ENCODE data around the gene REPS2. TPM values are rescaled to one million over a fixed set of nuclear protein-coding genes. Genes with fewer than 3 reads are reported as not detected.

The REPS2 gene
- total RNA-seq, 2 donors from 2014 or later: 17.6 to 22.7 TPM

DNA sequence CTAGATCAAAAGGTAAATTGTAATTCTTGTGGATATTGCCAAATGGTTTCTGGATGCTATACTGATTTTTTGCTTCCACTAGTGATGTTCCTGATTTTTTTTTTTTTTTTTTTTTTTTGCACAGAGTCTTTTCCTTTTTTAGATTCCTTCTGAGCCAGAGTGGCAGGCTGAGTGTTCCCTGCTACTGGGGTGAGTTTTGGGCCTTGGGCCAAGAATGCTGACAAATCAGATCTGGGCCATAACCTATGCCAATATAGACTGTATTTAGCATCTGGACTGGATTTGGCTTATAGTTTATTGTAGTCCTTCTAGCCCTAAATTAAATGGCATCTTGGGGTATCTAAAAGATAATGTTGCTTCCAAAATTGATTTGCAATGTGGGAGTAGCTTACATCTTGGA is 52.8 kb downstream of the REPS2 start:
- Histone ChIP-seq H3K27ac (no peak overlapping the region), H3K9me3 (no peaks in the 10 kb centered on the region), H3K27me3 (no peaks in the 10 kb centered on the region), H3K4me1 (no peaks in the 10 kb centered on the region), H3K36me3 (no peaks in the 10 kb centered on the region), H3K4me3 (no peak overlapping the region), H3K9ac (ENCODE audit: low read depth in 2 of 2, low read length in 2 of 2) (no peak overlapping the region)
- TF ChIP-seq, protein P1, sequence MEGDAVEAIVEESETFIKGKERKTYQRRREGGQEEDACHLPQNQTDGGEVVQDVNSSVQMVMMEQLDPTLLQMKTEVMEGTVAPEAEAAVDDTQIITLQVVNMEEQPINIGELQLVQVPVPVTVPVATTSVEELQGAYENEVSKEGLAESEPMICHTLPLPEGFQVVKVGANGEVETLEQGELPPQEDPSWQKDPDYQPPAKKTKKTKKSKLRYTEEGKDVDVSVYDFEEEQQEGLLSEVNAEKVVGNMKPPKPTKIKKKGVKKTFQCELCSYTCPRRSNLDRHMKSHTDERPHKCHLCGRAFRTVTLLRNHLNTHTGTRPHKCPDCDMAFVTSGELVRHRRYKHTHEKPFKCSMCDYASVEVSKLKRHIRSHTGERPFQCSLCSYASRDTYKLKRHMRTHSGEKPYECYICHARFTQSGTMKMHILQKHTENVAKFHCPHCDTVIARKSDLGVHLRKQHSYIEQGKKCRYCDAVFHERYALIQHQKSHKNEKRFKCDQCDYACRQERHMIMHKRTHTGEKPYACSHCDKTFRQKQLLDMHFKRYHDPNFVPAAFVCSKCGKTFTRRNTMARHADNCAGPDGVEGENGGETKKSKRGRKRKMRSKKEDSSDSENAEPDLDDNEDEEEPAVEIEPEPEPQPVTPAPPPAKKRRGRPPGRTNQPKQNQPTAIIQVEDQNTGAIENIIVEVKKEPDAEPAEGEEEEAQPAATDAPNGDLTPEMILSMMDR (IDR thresholded peaks at IDR 0.05): no peak
- intact Hi-C loops (cut with DNase I): no loop called here
- no peak for DNase-seq

DNA sequence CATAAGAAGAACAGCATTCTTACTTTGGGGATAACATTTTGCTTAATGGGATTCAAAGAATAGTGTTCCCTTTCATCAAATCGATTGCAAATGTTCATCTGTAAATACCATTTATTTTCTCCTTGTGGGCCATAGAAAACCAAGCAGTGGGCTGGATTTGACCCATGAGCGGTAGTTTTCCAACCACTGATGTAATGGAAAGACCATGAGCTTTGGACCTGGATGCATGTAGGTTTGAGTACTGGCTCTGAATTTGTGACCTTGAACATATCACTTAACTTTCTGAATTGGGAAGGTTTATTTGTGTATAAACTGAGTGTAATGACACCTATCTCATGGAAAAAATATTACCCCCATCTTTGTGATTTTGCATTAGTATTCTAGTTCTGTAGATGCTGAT is 54.3 kb downstream of the REPS2 start:
- Histone ChIP-seq H3K9ac (ENCODE audit: low read depth in 2 of 2, low read length in 2 of 2) (no peak overlapping the region), H3K4me1 (no peaks in the 10 kb centered on the region), H3K9me3 (no peaks in the 10 kb centered on the region), H3K36me3 (no peaks in the 10 kb centered on the region), H3K27ac (no peak overlapping the region), H3K4me3 (no peak overlapping the region), H3K27me3 (no peaks in the 10 kb centered on the region)
- TF ChIP-seq, protein P1 (IDR thresholded peaks at IDR 0.05): no peak
- intact Hi-C loops (cut with DNase I): no loop called here
- no peak for DNase-seq

DNA sequence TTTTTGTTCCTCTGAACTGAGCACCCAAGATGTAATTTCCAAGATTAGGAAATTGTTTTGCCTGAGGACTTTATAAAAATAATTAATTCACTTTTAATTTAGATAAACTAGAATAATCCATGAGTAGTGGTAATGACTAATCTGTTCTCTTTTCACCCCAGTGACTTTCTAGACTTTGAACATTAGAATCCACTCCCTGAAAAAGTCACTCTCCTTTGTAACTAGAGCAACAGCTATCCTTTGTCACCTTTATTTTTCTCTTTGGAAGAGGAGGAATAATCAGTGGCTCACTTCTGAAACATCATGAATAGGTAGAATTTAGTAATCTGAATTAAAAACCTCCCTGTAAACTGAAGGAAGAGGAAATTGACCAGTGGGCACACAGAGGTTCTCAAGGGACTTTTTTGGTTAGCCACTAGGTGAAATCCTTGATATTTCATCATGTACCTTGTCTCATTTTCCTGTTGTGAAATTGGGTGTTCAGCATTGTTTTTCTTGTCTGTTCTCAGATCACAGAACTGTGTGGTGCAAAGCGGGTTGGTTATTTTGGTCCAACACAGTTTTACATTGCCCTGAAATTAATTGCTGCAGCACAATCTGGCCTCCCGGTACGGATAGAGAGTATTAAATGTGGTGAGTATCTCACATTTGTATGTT is 59.4 kb downstream of the REPS2 start:
- Histone ChIP-seq H3K36me3 (no peaks in the 10 kb centered on the region), H3K9ac (ENCODE audit: low read depth in 2 of 2, low read length in 2 of 2) (no peak overlapping the region), H3K27me3 (no peaks in the 10 kb centered on the region), H3K27ac (no peak overlapping the region), H3K4me1 (no peaks in the 10 kb centered on the region), H3K9me3 (no peaks in the 10 kb centered on the region), H3K4me3 (no peak overlapping the region)
- no peak for DNase-seq
- intact Hi-C loops (cut with DNase I): no loop called here
- TF ChIP-seq, protein P1 (IDR thresholded peaks at IDR 0.05): no peak

DNA sequence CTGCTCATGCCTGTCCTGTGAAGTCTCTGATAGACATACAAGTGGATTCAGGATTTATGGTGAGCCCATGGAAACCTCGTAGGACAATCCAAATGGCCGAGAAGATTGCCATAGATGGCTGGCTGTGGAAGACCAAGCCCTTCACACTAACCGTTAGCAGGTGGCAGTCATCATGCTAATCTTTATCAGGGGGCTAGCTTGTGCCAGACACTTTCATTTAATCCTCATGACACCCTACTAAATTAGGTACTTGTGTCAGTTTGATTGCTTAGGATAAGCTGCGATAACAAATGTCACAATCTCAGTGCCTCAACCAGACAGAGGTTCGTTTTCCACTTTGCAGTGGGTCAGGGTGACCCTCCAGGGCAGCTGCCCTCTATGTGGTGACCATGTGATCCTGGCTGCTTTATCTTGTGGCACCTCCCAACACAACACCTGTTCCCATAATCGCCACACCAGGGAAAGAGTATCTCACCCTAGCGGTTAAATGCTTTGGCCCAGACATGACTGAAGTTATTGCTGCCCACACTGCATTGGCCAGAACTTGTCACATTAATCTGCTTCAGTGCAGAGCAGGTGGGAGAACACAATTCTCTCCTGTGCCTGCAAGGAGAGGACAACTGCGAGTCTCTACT is 60.8 kb downstream of the REPS2 start:
- H3K4me1 ChIP-seq: no peaks in the 10 kb centered on the region
- no peak overlapping the region for H3K9ac ChIP-seq (ENCODE audit: low read depth in 2 of 2, low read length in 2 of 2)
- H3K36me3 ChIP-seq: no peaks in the 10 kb centered on the region
- H3K9me3 ChIP-seq: no peaks in the 10 kb centered on the region
- DNase-seq: no peak
- TF ChIP-seq, protein P1 (IDR thresholded peaks at IDR 0.05): no peak
- H3K4me3 ChIP-seq: no peak overlapping the region
- H3K27me3 ChIP-seq: no peaks in the 10 kb centered on the region
- intact Hi-C loops (cut with DNase I): no loop called here
- no peak overlapping the region for H3K27ac ChIP-seq

DNA sequence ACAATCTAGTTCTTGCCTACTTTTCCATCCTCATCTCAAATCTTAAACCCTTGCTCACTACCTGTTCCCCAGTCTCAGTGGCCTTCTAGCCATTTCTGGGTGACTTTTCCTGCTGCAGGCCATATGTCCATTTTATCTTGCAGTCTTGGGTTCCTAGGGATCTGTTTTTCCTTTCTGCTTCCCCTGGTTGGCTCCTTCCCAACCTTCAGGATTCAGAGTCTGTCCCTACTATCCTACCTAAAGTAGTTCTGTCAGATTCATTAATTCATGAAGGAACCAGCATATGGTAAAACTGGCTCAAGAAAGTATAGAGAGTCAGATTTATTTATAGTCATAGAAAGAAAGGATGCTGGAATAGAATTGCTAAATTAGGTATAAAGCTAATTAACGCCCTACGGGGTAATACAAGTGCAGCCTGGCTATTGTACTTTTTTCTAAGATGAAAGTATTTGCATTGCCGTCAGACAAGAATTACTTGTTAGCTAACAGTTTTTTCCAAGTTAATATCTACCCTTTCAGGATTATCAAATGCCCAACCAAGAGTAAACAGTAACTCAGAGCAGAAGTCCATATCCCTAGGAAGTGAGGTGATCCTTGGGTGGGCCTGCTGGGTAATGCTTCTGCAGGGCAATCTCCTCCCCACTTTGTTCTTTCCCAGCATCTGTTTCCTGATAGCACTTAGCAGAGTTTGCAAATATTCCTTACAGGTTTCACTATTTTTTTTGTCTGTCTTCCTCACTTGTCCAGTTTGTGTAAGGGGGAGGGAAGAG is 63.6 kb downstream of the REPS2 start:
- DNase-seq: no peak
- no peaks in the 10 kb centered on the region for H3K36me3 ChIP-seq
- no peaks in the 10 kb centered on the region for H3K27me3 ChIP-seq
- peak overlapping the region in 1 of 2 donors; percentile 66 for H3K9ac ChIP-seq (ENCODE audit: low read depth in 2 of 2, low read length in 2 of 2)
- no peaks in the 10 kb centered on the region for H3K4me1 ChIP-seq
- no peak overlapping the region for H3K4me3 ChIP-seq
- intact Hi-C loops (cut with DNase I): no loop called here
- TF ChIP-seq, protein P1 (IDR thresholded peaks at IDR 0.05): no peak
- peak overlapping the region; percentile 66 for H3K27ac ChIP-seq
- no peaks in the 10 kb centered on the region for H3K9me3 ChIP-seq

All from colonic mucosa (tissue), 4 donors.